Glomerular visceral epithelial cell (primary cell): ENCODE results near the gene ADPRHL1.

Experiments
- DNase-seq: peaks from one replicate; pipeline ENCODE4 v3.0.0-alpha.2; 2016; ENCODE audit errors: extremely low spot score

ADPRHL1 gene

DNA sequence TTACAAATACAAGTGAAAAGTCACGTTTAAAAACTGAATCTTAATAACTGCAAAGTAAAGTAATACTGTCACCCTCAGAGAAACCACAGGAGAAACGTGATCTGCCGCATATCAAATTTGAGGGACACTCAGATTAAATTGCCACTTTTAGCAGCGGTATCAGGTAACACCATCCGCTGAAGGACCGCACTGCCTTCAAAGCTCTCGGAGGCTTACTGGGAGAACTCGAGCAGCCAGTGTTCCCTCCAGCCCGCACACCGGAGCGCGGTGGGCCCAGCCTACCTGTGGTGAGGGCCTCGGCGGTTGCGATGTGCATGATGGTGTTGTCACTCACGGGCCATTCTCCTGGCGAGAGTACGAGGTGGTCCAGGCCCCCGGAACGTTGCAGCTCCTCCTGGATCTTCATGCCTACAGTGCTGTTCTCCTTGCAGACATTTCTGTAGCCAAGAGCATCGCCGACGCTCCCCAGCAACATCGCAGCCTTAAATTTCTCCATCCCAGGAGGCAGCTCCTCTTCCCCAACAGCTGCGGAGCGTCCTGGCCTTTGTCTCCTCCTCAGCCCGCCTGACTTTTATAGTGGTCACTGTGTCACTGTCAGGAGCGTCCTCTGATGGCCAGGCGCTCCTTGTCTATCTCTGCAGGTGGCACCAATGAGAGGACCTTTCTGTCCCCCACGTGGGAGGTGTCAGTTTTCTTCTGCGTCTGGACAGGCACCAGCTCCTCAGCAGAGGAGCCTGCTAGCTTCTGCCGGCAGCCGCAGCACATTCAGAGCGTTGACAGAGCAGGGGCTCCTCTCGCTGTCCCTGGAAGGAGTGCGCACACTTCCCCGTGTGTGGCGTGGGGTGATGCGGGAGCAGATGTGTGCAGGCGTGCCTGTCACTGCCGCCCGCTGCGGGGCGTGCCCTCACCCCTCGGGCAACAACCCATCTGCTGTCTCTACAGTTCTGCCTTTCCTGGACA, at the start of gene ADPRHL1:
ADPRHL1 (minus strand) TSS at position 547 of the 960 bp plus-strand sequence; CDS start at position 496, 51 bp downstream.
- no peak for DNase-seq

DNA sequence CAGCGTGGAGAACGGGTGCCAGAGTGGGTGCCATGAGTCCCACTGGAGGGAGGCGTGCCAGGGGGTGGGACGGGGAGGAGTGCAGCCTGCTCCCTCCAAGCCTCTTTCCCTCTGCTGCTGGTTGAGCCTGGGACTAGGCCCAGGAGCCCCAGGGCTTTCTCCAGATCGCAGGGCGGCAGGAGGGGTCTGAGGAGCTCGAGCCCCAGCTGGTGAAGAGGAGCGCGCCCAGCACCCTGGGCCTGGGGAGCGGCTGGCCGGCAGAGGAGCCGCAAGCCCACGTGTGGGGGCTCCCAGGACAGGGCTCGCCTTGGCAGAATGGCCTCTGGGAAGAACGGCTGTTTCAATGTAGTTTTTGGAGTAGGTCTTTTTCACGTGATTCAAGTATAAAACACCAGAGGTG, 49.4 kb upstream of the ADPRHL1 start:
- no peak for DNase-seq

DNA sequence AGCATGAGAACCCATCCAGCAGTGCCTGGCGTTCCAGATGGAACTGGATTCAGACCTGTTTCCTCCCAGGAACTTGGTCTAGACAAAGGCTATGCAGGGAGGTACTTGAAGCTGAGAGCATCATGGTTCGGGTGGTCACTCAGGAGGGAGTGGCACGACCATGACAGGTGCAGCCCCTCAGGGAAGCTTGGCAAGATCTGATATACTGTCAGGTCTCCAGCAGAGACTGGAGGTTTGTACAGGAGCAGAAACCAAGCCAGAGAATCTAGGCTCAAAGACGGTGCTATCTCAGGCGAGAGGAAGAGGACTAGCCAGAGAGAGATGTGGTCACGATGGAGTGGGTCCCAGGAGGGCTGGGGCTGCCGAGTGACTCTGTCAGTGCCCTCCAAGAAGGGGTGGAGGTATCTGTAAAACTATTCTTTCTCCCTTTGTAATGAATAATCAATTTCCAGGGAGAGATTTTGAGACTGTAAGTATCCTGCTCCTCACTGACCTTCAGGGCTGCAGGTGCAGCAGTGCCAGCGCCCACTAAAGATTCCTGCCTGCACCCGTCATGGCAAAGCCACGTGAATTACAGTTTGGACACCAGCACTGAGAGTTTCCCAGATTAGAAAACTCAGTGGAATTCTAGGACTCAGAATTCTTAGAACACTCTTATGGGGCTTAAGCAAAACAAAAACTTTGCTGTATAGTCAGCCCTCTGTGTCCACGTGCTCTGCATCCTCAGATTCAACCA, 47.4 kb upstream of the ADPRHL1 start:
- DNase-seq, result no peak

DNA sequence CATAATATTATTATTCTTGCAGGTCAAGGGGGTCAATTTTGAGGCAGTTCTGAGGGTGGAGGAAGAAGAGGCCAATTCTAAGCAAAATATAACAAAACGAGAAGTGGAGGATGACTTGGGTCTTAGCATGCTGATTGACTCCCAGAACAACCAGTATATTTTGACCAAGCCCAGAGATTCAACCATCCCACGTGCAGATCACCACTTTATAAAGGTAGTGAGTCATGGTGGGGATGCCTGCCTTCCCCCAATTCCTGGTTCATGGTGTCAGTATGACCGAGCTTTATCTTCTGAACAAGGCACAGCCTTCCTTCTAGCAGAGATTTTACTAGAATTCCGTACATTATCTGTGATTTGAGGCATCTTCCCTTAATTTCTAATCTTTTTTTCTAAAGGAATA, 46.6 kb upstream of the ADPRHL1 start:
- no peak for DNase-seq

DNA sequence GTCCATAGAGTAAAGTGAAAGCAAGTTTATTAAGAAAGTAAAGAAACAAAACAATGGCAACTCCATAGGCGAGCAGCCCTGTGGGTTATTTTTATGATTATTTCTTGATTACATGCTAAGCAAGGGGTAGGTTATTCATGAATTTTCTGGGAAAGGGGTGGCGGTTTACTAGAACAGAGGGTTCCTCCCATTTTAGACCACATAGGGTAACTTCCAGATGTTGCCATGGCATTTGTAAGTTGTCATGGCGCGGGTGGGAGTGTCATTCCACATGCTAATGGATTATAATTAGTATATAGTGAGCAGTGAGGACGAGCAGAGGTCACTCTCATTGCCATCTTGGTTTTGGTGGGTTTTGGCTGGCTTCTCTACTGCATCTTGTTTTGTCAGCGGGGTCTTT, 45.6 kb upstream of the ADPRHL1 start:
- no peak for DNase-seq

DNA sequence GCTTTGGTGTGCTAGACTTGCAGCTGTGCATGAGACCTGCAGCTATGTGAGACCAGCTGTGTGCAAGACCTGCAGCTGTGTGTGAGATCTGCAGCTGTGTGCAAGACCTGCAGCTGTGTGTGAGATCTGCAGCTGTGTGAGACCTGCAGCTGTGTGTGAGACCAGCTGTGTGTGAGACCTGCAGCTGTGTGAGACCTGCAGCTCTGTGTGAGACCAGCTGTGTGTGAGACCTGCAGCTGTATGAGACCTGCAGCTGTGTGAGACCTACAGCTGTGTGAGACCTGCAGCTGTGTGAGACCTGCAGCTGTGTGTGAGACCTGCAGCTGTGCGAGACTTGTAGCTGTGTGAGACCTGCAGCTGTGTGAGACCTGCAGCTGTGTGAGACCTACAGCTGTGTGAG, 43.9 kb upstream of the ADPRHL1 start:
- DNase-seq, result no peak

DNA sequence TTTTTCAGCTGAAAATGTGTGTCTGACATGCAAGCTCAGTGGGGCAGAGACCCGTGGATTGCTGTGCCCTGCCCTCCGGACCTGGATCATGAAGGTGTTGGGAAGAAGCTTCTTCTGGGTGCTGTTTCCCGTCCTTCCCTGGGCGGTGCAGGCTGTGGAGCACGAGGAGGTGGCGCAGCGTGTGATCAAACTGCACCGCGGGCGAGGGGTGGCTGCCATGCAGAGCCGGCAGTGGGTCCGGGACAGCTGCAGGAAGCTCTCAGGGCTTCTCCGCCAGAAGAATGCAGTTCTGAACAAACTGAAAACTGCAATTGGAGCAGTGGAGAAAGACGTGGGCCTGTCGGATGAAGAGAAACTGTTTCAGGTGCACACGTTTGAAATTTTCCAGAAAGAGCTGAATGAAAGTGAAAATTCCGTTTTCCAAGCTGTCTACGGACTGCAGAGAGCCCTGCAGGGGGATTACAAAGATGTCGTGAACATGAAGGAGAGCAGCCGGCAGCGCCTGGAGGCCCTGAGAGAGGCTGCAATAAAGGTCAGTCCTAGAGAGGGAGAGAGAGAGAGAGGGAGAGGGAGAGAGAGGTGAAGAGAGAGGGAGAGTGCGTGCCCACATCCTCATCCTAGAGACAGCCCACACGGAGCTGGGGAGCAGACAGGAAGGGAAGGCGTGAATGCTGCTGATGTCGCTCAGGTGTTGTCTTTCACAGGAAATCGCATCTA, 42.4 kb upstream of the ADPRHL1 start:
- no peak for DNase-seq

DNA sequence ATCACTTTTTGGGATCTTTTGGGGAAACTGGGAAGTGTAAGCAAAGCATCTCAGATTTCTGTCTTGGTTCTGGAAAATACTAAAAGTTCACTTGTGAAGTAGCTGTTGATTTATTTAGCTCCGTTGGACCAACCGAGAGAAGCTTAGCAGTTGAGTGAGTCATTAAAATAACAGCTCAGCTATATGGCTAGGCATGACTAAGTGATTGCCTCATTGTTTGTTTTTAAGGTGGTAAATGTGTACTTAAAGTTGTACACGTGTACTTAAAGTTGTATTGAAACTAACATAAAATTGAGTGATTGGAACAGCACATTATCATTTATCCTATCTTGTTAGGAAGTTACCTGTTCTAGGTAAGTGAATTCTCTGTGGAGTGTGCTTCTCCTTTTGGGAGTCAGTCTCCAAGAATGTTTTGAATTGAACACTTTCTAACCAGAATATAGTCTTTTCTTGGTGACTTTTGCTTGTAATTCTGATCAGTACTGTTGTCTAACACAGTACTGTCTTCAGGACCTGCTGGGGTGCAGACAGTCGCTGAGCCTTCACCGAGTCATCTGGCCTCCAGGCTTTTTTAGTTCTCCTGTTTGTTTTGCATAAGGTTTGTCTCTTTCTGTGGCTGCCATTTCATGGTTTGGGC, 40.1 kb upstream of the ADPRHL1 start:
- DNase-seq, result peak; percentile 78

DNA sequence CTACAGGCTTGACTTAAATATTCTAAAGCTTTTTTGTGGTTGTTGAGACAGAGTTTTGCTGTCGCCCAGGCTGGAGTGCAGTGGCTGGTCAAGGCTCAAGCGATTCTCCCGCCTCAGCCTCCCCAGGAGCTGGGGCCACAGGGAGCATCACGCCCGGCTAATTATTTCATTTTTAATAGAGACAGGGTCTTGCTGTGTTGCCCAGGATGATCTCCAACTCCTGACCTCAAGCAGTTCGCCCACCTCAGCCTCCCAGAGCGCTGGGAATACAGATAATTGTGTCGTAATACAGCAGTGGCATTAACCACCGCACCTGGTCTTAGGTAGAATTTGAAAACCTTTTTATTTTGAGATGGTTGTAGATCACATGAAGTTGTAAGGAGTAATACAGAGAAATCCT, 38.7 kb upstream of the ADPRHL1 start:
- no peak for DNase-seq

DNA sequence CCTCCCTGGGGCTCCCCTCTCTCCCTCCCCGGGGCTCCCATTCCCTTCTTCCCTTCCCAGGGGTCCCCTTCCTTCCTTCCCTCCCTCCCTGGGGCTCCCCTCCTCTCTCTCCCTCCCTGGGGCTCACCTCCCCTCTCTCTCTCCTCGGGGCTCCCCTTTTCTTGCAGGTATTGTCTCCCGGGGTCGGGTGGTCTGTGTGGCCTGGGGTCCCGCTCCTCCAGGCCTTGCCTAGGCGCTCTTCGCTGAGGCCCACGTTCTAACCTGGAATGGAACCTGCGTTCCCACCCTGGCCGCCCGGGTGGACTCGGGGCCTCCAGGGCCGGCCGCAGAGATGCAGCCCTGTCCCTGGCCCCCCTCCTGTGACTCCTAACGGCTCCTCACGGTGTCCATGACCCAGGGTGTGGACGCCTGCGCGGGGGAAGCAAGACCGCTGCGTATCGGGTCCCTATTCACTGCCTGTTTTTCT, 38.2 kb upstream of the ADPRHL1 start:
- peak; percentile 34 for DNase-seq

DNA sequence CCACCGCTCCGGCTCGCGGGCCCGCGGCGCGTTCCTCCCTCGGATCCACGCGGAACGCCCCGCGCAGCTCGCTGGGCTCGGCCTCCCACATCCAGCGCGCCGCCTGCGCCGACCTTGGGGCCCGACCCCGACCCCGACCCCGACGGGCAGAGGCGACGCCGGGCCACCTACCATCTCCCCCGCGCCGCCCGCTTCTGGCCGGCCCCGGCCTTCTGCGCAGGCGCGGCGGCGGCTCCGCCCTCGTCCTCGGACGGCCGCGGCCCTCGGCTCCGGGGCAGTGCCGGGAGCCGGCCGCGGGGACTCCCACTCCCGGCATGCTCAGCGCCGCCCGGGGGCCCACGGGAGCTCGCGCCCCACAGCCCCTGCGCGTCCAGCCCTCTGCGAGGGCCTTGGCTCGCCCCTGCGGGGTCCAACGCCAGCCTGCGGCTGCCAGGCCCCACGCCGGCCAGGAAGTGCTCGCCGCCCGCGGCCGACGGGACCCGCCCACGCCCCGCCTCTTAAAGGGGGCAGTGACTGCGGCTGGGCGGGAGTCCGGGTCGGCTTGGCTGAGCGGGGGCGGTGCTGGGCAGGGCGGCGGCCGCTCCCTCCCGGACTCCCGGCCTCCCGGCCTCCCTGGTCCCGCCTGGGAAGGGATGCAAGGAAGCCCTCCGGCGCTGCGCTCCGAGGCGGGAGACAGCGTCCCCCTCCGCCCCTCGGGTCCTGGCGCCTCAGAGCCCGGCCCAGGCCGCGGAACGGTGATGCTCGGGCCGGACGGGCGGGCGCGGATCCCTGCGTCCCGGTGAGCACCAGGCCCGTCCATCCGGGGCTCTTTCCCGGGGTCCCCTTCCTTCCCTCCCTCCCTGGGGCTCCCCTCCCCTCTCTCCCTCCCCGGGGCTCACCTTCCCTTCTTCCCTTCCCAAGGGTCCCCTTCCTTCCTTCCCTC, 37.5 kb upstream of the ADPRHL1 start, which contains the start of gene DCUN1D2:
DCUN1D2 (minus strand) TSS at position 216 of the 922 bp plus-strand sequence; CDS start at position 174, 42 bp downstream.
- peak; percentile 98 for DNase-seq

DNA sequence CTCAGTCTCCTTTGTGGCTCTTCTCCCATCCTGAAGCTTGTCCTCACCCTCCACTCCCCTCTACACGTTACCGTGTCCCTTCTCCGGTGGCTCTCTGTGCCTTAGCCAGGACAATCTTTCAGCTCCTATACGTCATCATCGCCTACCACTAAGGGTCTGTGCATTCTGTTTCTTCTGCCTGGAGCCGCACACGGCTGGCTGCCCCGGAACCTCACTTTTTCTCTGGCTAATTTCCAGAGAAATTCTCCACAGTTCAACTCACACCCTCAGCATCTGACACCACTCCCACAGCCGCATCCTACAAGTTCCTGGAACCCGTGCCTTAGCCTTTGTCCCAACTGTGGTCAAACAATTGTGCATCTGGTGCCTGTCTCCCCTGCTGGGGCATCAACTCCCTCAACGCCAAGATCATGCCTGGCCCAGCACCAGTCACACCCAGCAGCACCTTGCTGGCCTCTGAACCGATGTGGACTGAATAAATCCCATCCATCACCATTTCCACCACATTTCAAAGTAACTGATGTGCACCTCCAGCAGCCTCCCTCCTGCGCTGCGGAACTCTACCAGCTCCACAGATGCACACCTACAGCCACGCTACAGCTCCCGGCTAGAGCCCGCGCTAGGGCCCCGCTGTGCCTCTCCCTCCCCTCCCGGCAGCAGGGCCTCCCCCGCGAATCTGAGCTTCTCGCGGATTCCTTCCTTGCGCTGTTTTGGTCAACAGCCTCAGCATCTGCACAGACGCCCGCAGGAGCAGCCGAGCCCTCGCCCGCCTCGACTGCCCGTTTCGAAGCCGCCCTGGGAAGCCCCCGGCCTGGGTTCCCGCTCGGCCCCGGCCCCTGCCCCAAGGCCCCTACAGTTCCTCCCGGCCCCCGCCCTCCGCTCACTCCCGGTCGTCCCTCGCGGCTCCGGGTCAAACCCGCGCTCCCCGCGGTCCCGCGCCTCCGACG, 36.5 kb upstream of the ADPRHL1 start:
- DNase-seq, result peak; percentile 78

DNA sequence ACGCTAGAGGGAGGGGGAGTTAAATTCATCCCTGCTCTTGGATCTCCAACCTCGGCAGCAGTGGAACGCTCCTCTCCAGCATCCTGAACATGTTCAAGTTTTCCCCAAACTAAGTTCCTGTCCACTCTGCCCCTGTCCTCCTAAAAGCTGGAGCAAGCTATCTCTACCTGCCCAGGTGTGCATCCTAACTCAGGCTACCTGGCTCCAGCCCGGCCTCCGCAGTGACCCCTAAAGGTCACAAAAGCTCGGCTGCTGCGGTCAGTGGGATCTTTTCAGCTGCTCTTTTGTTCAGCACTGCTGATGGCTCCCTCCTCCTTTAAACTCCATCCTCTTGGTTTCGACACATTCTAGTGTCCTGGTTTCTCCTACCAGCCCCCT, 35.9 kb upstream of the ADPRHL1 start:
- DNase-seq, result no peak

DNA sequence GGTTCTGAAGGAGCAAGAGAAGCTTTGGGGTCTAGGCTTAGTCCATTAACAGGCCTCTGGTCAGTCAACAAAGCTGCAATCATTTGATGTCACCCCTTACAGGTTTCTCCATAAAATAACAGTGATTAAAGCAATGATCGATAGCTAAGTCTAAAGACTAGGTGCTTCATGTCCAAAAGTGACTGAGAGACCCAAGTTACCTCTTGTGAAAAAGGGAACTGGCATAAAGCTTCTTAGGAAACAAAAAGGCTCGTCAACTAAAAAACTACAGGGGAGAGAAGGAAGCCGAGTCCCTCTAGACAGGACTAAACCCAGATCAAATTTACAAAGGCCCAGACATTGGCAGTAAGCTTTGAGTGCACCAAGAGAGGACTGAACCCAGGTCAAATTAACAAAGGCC, 35.0 kb upstream of the ADPRHL1 start:
- DNase-seq, result no peak

DNA sequence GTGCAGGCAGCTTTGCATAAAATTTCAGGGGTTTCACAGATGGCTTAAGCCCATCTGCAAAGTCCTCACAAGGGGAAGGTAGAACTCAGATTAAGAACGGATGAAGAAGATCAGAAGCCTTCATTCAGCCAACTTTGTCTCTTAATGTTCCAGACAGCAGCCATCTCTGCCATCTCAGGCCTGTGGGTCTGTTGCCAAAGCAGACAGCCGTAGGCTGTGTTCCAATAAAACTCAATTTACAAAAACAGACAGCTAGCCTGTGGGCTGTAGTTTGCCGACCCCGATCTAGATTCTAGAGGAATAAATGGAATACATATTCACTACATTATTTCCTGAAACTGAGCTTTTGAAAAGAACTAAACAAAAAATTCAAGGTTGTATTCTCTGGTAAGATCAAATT, 33.4 kb upstream of the ADPRHL1 start:
- DNase-seq, result no peak

DNA sequence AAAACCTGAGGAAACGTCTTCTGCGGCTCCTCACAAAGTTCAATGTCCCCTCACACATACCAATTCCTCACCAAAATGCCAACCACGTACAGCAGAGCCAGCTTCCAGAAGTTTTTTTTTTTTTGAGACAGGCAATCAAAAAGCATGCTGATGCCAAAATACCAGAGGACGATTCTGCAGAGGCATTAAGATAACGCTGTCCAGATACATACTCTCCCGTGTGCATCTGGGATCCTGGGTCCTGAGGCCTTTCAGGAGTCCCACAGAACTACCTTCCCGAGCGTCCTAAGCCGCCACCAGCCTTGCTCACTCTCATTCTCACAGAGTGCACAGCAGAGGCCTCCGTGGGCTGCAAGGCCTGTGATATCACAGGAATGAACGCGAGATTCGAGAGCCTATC, 32.3 kb upstream of the ADPRHL1 start:
- no peak for DNase-seq

DNA sequence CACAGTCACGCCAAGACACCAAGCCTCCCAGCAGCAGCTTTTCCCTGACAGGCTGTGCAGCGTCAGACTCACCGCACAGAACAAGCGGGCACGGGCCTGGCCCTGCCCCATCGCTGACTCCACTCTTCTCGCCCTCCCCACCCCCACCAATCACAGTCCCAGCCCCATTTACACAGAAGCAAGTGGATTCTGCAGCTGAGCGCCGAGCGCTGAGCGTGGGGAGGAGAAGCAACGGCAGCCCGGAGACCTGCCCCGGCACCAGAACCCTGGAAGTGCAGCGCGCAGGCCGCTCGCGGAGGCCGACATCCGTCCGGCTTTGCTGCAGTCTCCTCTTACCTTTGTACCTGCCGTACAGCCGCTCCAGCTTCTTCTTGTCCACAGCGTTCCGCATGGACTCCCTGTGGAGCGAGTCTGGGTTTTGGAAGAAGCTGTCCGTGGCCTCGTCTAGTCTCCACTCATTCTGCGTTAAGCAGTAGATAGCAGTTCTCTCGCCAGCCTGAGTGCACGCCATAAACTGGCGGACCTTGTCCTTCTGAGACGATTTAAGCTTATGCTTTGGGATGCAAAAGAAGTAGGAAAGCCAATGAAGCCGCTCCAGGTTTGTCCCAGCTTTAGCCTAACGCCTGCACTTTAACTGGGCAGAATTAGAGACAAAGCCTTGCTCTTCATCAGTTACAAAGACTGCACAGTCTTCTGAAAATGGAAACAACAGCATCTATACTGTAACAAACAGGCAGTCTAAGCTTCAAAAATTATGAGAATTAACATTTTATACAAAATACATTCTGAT, 30.4 kb upstream of the ADPRHL1 start:
- DNase-seq, result peak; percentile 37

DNA sequence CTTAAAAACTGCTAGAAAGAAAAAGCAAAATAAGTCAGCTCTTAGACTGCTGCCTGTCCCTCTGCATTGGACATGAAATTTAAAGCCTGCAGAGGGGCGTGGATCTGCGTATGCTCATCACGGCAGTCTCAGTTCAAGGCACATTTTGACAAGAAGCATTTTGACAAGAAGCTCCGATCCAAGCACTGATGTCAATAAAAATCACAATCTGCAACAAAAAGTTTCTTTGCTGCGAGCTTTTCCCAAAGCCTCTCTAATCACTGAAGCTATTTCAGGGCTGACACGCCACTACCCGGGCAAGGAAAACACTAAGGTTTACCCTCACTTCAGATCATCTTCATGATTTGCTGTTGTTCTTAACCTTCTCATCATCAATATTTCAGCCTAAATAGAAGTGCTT, 29.8 kb upstream of the ADPRHL1 start:
- no peak for DNase-seq

DNA sequence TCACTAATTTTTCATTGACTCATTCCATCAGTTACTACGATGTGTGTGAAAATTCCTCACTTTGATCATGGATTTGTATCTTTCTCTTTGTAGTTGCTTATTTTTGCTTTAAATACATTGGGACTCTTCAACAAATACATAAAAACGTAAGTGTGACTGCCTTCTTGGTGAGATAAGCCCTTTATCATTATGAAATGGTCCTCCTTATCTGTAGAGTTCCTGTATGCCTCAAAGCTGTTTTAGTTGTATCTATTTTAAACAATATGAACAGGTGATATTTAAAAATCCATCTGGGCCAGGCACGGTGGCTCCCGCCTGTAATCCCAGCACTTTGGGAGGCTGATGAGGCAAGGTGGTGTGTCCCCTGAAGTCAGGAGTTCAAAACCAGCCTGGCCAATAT, 25.9 kb upstream of the ADPRHL1 start:
- DNase-seq, result no peak
